HG02623 (cell line): ENCODE results near the gene KRTAP10-1.

Experiments
- ATAC-seq: cut with Tn5 transposase; IDR thresholded peaks from one replicate; pipeline ENCODE4 v1.9.1; 2021; ENCODE audit warnings: moderate library complexity; ENCODE audit not compliant: unreplicated experiment

KRTAP10-1 gene

GRCh38 chr21:44517175-44517899 lies 22.7 kb downstream of the KRTAP10-1 start:
- no peak for ATAC-seq

DNA sequence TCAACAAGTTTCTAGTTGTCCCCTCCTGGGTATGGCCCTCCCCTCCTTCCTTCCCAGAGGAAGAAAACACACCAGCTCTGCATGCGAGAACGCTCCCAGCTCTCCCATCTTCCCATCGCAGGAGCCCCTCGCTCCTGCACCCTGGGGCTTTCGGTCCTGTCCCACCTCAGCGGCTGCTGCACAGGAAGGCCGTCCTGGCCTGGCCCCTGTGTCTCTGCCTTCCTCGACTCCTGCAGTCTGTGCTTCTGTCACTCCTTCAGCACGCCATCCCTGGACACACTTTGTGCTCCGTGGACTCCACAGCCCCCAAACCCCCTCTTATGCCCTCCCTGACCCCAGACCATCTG lies 23.2 kb downstream of the KRTAP10-1 start:
- ATAC-seq: no peak

GRCh38 chr21:44516342-44516741 lies 23.7 kb downstream of the KRTAP10-1 start:
- ATAC-seq: no peak

DNA sequence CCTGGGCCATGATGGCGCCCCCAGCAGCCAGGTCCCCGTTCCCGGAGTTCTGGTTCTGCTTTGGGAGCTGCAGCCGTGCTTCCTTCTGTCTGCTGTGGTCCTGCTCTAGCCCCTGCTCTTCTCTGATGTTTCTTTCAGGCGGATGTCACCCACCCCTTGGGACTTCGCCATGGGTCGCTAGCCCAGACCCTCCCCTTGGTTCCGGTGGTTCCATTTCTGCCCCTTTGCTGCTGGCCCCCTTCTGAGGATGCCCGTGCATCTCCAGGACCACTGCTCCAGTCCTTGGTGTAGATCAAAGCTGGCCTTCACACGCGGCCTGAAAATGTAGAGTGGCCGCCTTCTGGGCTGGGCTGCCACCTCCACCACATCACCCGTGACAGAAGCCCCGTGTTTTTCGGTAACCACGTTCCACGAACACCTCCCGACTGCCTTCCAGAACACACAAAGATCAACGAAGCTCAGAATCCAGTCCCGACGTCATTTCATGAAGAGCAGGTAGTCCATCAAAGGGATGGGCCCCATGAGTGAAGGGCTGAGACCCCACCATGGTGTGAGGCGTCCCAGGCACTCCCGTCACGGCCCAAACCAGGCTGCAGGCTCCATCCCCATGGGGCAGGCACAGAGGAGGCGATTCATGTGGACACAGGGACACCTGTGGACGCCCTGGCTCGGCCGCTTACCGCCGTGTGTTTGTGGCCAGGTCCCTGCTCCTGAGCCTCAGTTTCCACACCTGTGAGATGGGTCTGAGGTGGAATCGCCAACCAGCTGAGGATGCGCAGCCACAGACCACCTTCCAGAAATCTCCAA lies 24.4 kb downstream of the KRTAP10-1 start:
- ATAC-seq: no peak

DNA sequence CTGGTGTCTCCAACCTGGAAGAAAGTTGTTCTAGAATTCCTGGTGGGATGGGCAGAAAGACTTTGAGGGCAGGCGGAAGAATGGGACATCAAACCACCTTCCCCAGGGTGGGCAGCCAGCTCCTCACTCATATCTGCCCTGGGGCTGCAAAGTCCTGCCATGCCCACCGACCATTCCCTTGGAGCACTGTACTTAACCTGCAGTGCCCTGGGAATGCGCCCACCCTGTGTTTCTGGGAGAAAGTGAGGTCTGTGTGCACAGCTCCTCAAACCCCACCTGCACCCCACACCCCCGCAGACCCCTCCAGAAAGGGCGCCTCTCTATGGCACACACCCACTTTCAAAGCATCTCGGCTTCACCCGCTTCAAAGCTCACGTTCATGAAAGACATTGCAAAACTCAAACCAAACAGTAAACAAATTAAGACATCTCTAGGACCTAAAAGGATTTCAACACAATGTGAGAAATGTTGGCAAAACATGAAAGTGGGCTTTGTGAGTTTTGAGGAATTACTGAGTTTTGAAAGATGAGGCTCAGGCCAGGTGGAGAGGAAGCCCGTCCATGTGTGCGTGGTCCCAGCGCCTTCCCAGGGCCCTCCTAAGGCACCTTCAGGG lies 25.1 kb downstream of the KRTAP10-1 start:
- ATAC-seq: no peak

GRCh38 chr21:44514218-44514520 lies 25.8 kb downstream of the KRTAP10-1 start:
- no peak for ATAC-seq

GRCh38 chr21:44513389-44514217 lies 26.4 kb downstream of the KRTAP10-1 start:
- no peak for ATAC-seq

- no peak for ATAC-seq
These were observed 27.3 kb downstream of the KRTAP10-1 start for GRCh38 chr21:44512496-44513388.

GRCh38 chr21:44511938-44512275 lies 28.1 kb downstream of the KRTAP10-1 start:
- ATAC-seq: no peak

GRCh38 chr21:44511219-44511937 lies 28.6 kb downstream of the KRTAP10-1 start:
- no peak for ATAC-seq

DNA sequence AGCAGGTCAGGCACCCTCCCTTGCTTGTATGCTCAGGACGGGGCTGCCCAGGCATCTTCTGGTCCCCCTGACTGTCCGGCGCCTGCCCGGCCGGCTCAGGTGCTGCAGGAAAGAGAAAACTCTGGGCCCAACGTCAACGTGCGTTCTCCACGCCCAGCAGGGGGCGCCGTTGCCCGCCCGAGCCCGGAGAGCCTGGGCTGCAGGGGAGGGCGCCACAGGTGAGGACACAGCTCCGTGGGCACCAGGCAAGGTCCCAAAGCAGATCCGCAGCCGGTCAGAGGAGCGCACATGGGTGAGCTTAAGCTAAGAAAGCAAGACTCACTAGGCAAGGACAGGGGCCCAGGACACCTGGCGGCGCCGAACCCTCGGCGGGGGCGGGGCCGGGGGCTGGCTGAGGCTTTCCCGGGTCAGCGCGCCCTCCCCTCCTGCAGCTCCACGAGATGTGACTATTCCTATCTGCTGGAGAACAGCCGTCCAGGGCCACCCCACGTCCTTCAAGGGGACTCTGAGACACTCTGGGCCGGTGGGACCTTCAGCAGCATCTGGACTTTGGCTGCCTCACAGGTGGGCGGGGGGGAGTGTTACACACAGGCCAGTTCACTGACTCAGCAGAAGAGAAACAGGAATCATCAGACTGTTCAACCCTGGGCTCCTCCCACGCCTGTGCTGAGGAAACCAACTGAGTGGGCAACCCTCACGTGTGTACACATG lies 29.3 kb downstream of the KRTAP10-1 start:
- no peak for ATAC-seq

DNA sequence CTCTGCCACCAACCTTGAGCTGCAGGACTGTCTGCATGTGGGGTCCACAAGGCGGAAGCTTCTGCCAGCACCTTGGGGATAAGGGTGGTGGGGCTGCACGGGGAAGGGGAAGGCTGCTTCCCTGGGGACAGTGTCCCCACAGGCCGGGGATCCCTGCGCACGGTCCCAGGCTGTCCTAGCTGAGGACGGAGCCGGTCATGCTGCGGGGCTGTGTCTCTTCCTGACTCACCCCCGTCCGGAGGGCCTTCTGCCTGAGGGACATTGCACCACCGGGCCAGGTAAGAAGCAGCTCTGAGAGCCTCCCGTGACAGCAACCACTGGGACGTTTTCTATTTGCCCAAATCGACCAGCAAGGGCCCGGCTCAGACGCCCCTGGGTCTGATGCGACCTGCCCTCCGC lies 29.9 kb downstream of the KRTAP10-1 start:
- no peak for ATAC-seq

DNA sequence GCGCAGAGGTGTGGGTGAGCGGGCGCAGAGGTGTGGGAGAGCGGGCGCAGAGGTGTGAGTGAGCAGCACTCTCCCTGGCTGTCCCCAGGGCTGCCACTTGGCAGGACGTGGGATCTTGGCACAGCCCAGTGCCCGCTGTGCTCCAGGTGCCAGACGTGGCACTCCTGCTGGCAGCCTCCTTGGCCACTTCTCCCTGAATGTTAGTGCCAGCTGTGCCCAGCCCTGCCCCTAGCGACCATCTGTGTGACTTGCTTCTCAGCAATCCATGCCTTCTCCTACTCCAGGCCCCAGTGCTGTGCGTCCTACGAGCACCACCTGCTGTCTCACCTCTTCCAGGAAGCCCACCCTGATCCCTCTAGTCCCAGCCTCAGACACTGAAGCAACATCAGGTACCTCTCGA lies 30.5 kb downstream of the KRTAP10-1 start:
- no peak for ATAC-seq

DNA sequence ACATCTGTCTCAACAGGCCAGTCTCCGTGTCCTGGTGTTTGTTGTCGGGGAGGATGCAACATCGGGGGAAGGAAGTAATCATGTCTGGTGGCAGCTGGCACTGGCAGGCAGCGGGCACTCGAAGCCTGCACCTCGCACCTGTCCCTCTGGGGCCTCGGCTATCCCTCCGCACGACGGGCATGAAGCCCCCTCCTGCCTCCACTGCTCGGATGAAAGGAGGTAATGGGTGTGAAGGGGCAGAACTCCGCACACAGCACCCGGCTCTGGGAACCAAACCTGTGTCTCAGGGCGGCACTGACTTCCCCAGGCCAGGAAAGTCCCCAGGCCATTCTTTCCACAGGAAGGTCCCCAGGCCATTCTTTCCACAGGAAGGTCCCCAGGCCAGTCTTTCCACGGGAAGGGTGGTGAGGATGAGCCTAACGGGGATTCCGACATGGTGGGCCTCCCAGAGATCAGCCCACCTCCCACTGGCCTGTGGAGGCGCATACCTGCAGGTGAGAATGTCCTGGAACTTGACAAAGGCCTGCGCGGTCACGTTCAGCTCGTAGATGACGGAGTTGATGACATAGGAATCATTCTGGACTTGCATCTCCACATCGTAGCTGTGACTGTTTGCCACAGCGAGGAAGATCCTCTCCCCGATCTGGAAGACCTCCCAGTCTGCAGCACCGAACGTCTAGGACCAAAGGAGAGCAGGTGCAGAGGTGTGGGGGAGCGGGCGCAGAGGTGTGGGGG lies 31.1 kb downstream of the KRTAP10-1 start:
- no peak for ATAC-seq

GRCh38 chr21:44508426-44508710 lies 31.6 kb downstream of the KRTAP10-1 start:
- no peak for ATAC-seq

DNA sequence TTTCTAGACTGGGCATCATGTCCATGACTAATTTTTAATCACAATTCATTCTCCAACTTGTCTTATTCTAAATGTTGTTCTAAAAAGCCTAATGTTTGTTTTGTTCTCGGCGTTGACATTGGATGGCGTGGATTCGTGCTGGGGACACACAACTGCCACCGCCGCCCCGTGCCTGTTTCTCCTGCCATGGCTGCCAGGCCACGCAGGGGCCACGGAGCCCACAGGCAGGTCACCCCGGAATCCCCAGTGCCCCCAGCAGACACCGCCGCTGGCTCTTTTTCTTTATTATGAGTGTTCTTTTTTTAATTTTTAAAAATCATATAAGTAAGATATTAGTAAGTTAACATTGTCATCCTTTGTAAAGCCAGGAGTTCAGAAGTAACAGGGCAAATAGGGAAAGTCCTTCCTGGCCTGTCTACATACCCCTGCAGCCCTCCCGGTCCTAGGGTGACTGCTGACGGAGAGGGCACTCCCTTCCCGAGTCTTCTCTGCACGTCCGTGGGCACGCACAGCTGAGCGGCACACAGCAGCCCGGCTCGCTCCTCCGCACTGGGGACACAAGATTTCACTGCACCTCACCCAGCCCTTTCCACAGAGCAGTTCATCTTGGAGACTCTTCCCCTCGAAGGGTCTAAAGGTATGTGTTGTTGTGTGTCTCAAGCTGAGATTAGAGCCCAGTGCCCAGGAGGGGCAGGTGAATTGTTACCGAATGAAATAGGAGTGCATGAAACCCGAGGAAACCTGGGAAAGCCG lies 32.1 kb downstream of the KRTAP10-1 start:
- no peak for ATAC-seq

- no peak for ATAC-seq
These were observed 33.4 kb downstream of the KRTAP10-1 start for GRCh38 chr21:44506279-44507255.
